ENCODE measurements around the gene EVA1C.
"Not testable (repeated sequence)": the region's sequence is repeated elsewhere in the genome, so short reads cannot be mapped to it uniquely, and the experiment has no call there.

EVA1C gene

DNA sequence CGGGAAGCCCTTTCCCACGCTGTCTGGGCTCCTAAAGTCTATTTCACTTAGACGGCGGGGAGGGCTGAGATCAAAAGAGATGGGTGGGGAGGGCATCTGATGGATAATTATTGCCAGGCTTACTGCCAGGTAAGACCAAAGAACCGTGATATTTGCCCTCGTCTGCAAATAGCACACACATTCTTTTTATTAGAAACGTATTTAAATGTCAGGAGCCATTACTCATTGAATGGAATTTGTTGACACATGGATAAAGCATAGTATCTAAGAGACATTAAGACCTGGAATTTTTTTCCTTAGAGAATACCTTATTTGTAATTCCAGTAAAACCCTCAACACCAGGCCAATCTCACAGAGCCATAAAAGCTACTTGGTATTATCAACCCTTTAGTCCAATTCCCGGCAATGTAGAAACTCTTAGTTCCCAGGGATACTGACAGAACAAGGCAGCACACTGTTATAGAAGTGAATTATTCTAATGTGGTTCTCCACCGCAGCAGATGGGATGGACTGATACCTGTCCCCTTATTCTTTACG, 30.3 kb upstream of the EVA1C start:
- Mint-ChIP-seq H3K4me1 (ENCODE audit: low read depth) (peaks cover 26% of the 10 kb centered on the region), H3K36me3 (ENCODE audit: low read depth) (peaks cover 84% of the 10 kb centered on the region), H3K27ac (no peak overlapping the region), H3K27me3 (no peaks in the 10 kb centered on the region), H3K4me3 (no peak overlapping the region), H3K9me3 (no peaks in the 10 kb centered on the region)

DNA sequence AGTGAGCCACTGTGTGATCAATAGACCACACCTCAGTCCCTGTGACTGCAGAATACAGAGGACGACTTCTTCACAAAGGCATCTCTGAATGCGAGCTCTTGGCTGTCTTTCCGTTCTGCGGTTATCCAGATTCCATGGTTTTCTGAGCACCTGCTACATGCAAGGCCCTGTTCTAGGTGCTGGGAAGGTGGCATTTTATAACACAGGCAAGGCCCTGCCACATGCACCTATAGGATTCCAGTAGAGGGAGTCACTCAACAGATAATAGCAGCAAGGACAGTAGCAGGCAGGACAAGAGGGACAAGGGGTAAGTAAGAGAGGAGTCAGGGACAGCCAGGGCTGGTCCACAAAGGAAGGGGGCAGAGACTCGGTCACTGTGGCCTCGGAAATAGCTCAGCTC, 28.7 kb upstream of the EVA1C start:
- H3K4me1 Mint-ChIP-seq (ENCODE audit: low read depth), result peaks cover 42% of the 10 kb centered on the region
- no peaks in the 10 kb centered on the region for H3K27me3 Mint-ChIP-seq
- no peak overlapping the region for H3K27ac Mint-ChIP-seq
- peaks cover 81% of the 10 kb centered on the region for H3K36me3 Mint-ChIP-seq (ENCODE audit: low read depth)
- no peaks in the 10 kb centered on the region for H3K9me3 Mint-ChIP-seq
- H3K4me3 Mint-ChIP-seq, result no peak overlapping the region

DNA sequence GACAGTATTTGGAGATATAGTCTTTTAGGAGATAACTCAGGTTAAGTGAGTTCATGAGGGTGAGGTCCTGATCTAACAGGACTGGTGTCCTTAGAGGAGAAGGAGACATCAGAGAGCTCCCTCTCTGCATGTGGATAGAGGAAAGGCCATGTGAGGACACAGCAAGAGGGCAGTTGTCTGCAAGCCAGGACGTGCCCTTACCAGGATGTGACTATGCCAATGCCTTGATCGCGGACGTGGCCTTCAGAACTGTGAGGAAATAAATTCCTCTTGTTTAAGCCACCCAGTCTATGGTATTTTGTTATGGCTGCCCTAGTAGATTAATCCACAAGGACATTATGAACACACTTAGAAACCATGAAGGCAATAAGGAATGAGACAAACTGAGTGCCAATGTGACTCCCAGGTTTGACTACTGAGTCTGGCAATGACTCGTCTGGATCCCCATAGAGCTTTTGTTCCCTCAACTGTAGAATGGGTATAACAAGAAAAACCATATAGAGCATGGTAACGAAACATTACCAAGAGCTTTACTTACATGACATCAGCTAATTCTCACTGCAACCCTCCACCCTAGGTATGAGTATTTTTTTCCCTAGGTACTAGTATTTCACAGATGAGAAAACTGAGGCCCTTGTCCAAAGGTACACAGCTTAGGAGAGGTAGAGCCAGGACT, 26.2 kb upstream of the EVA1C start:
- Mint-ChIP-seq H3K36me3 (ENCODE audit: low read depth) (peaks cover 77% of the 10 kb centered on the region), H3K27ac (peak overlapping the region; percentile 31), H3K27me3 (no peaks in the 10 kb centered on the region)

DNA sequence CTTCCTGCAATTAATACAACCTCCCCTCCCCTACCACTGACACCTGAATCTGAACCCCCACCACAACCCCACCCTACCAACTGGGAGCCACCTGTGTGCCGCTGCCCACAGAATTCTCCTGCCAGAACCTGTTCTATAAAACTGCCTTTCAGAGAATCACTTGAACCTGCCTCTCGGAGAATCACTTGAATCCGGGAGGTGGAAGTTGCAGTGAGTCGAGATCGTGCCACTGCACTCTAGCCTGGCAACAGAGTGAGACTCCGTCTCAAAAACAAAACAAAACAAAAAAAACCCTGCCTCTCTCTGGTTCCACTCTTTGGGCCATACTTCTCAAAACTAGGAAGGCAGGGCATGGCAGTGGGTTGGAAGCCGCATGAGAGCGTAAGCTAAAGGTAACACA, 25.4 kb upstream of the EVA1C start:
- Mint-ChIP-seq H3K27me3 (no peaks in the 10 kb centered on the region), H3K9me3 (no peaks in the 10 kb centered on the region), H3K4me3 (no peak overlapping the region), H3K4me1 (ENCODE audit: low read depth) (peaks cover 71% of the 10 kb centered on the region), H3K27ac (no peak overlapping the region), H3K36me3 (ENCODE audit: low read depth) (peaks cover 77% of the 10 kb centered on the region)

More for the DNA sequence above, 26.2 kb upstream of the EVA1C start:
- peaks cover 67% of the 10 kb centered on the region for H3K4me1 Mint-ChIP-seq (ENCODE audit: low read depth)
- no peak overlapping the region for H3K4me3 Mint-ChIP-seq
- H3K9me3 Mint-ChIP-seq, result no peaks in the 10 kb centered on the region

DNA sequence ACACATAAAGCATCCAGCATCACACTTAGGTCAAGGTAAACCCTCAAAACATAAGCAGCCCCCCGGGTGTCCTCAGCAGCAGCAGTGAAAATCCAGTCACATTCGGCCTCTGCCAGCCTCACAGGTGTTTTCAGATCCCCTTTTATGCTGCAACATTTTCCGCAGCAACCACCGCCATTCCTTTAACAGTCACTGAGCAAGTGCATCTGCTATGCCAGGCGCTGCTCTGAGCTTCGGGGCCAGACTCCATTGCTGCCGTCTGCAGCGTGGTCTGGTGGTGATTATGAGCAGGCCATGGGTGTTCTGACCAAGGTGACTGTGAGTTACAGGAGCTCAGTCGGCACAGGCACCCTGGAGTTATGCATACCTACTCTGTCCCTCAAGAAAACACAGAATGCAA, 24.2 kb upstream of the EVA1C start:
- no peak overlapping the region for H3K27ac Mint-ChIP-seq
- no peaks in the 10 kb centered on the region for H3K27me3 Mint-ChIP-seq
- H3K36me3 Mint-ChIP-seq (ENCODE audit: low read depth), result peaks cover 66% of the 10 kb centered on the region
- H3K4me3 Mint-ChIP-seq, result no peak overlapping the region
- H3K4me1 Mint-ChIP-seq (ENCODE audit: low read depth), result peaks cover 73% of the 10 kb centered on the region
- H3K9me3 Mint-ChIP-seq, result no peaks in the 10 kb centered on the region

DNA sequence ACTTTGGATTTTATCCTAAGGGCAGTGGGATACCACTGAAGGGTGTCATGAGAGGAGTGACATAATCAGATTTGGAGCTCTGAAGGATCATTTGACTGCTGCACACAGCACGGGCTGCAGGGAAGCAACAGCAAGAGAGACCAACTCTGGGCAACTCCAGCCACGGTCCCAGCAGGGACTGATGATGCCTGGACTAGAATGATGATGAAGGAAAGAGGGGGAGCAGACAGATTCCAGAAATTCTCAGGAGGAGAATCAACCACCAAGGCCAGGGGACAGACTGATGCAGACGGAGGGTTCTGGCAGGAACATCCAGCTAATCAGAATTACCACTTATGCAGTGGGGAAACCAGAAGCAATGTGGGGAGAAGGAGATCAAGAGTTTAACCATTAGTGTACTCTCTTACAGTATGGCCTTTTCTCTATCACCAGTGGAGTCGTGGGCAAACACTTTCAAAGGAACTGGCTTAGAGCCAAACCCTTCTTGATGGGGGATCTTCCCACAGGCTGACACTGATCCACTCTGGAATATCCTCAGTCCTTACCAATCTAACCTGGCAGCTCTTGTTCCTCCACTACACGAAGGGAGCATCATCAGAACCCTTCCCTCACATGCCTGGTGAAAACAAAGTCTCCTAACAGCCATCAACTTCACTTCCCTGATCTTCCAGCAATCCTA, 23.0 kb upstream of the EVA1C start:
- Mint-ChIP-seq H3K27me3 (no peaks in the 10 kb centered on the region), H3K27ac (peak overlapping the region; percentile 49), H3K9me3 (no peaks in the 10 kb centered on the region), H3K36me3 (ENCODE audit: low read depth) (peaks cover 54% of the 10 kb centered on the region), H3K4me3 (peak overlapping the region; percentile 94), H3K4me1 (ENCODE audit: low read depth) (peaks cover 82% of the 10 kb centered on the region)

DNA sequence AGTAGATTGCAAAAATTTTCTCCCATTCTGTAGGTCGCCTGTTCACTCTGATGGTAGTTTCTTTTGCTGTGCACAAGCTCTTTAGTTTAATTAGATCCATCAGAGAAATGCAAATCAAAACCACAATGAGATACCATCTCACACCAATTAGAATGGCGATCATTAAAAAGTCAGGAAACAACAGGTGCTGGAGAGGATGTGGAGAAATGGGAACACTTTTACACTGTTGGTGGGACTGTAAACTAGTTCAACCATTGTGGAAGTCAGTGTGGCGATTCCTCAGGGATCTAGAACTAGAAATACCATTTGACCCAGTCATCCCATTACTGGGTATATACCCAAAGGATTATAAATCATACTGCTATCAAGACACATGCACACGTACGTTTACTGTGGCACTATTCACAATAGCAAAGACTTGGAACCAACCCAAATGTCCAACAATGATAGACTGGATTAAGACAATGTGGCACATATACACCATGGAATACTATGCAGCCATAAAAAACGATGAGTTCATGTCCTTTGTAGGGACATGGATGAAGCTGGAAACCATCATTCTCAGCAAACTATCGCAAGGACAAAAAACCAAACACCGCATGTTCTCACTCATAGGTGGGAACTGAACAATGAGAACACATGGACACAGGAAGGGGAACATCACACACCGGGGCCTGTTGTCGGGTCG, 21.8 kb upstream of the EVA1C start:
- peak overlapping the region; percentile 94 for H3K4me3 Mint-ChIP-seq
- H3K27ac Mint-ChIP-seq, result peak overlapping the region; percentile 49
- H3K4me1 Mint-ChIP-seq (ENCODE audit: low read depth), result peaks cover 74% of the 10 kb centered on the region
- peaks cover 42% of the 10 kb centered on the region for H3K36me3 Mint-ChIP-seq (ENCODE audit: low read depth)
- not testable (repeated sequence) for H3K9me3 Mint-ChIP-seq, H3K27me3 Mint-ChIP-seq

DNA sequence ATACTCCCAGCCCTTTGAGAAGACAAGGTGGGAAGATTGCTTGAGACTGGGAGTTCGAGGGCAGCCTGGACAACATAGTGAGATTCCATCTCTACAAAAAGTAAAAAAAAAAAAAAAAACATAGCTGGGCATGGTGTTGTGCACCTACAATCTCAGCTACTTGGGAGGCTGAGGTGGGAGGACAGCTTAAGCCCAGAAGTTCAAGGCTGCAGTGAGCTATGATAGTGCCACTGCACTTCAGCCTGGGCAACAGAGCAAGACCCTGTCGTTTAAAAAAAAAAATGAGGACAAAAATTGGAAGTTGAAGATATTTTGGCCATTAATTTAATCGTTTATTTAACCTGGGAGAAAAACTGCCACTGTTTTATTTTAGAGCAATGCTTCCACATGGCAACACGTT, 20.8 kb upstream of the EVA1C start:
- H3K4me1 Mint-ChIP-seq (ENCODE audit: low read depth), result peaks cover 64% of the 10 kb centered on the region
- H3K36me3 Mint-ChIP-seq (ENCODE audit: low read depth), result peaks cover 41% of the 10 kb centered on the region
- peak overlapping the region; percentile 80 for H3K27ac Mint-ChIP-seq
- no peaks in the 10 kb centered on the region for H3K9me3 Mint-ChIP-seq
- H3K27me3 Mint-ChIP-seq, result peaks cover 8% of the 10 kb centered on the region
- peak overlapping the region; percentile 94 for H3K4me3 Mint-ChIP-seq

DNA sequence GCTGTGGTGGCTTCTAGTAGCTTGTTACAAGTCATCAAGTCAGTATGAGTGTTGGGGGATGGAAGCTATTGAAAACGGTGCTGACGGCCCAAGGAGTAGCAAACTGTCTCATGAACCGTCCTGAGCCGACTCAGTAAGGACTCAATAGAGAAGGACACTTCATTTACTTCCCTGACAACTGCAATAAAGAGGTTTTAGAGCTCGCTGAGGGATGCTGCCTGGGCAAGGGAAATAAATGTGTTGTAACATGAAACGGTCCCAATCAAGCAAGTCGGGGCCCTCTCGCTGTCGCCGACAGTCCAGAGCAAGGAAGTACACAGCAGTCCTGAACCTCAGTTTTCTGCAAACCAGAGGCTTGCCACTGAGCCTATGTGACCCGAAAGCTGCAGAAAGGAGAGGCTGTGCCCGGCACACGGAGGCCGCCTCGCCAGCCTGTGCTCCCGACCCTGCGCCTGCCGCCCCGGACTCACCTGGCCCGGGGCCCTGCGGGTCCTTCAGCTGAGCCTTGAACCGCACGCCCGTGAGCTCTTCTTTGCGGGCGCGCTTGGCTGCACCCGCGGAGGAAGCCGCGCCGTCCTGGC, 20.1 kb upstream of the EVA1C start:
- H3K4me1 Mint-ChIP-seq (ENCODE audit: low read depth), result peaks cover 57% of the 10 kb centered on the region
- peaks cover 41% of the 10 kb centered on the region for H3K36me3 Mint-ChIP-seq (ENCODE audit: low read depth)
- peaks cover 8% of the 10 kb centered on the region for H3K27me3 Mint-ChIP-seq
- H3K4me3 Mint-ChIP-seq, result peak overlapping the region; percentile 94
- peak overlapping the region; percentile 80 for H3K27ac Mint-ChIP-seq
- no peaks in the 10 kb centered on the region for H3K9me3 Mint-ChIP-seq

DNA sequence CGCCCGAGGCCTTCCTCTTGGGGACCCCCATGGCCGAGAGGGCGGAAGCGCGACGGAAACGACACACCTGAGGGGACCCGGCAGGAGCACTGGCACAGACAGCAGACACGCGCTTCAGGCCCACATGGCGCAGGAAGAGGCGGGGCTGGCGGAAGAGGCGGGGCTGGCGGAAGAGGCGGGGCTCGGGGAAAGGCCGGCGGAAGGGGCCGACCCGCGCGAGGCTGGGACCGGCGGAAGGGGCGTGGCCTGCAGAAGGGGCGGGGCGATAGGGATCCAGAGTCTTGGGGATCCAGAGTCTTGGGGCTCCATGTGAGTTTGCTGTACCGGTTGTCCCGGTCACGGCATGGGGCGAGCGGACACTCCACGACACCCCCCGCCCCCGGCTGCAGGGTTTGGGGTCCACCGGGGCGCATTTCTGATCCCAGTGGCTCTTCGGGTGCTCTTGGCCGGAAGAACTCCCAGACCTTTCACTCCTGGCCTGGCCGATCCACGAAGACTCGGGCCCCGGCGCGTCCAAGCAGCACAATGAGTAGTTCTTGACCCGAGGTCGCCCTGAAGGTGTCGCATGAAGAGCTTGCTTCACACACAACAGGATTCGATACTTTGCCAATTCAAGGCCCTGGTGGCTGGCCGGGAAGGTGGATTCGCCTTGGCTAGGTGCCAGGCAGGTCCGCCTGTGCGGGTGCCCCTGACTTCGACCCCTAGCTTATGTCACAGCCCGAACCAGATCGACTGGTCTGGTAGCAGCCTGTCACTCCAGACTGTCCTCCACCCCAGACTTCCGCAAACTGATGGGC, 19.4 kb upstream of the EVA1C start, which contains the start of gene URB1:
URB1 (minus strand) TSS at position 133 of the 797 bp plus-strand sequence; CDS start at position 31, 102 bp downstream.
- Mint-ChIP-seq H3K27me3 (peaks cover 8% of the 10 kb centered on the region), H3K27ac (peak within 1 kb of the TSS; percentile 85), H3K36me3 (ENCODE audit: low read depth) (peaks cover 35% of the 10 kb centered on the region), H3K9me3 (no peaks in the 10 kb centered on the region), H3K4me1 (ENCODE audit: low read depth) (peaks cover 51% of the 10 kb centered on the region), H3K4me3 (peak within 1 kb of the TSS; percentile 94)

DNA sequence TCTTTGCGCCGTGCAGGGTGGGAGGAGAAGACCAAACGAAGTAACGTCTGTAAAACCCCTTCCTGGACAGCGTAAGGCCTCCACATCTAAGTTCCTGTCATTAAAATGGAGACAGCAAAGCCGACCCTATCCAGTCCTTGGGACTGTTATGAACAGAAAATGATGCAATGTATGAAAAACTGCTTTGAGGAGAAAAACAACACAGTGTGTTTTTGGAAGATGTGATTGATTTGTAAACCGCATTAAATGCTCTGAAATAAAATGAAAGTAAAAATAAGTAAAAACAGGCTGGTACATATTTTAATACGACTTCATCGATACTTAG, 18.9 kb upstream of the EVA1C start:
- Mint-ChIP-seq H3K36me3 (ENCODE audit: low read depth) (peaks cover 30% of the 10 kb centered on the region), H3K4me3 (peak overlapping the region; percentile 94), H3K27me3 (peaks cover 14% of the 10 kb centered on the region), H3K27ac (peak overlapping the region; percentile 85), H3K4me1 (ENCODE audit: low read depth) (peaks cover 45% of the 10 kb centered on the region), H3K9me3 (no peaks in the 10 kb centered on the region)

DNA sequence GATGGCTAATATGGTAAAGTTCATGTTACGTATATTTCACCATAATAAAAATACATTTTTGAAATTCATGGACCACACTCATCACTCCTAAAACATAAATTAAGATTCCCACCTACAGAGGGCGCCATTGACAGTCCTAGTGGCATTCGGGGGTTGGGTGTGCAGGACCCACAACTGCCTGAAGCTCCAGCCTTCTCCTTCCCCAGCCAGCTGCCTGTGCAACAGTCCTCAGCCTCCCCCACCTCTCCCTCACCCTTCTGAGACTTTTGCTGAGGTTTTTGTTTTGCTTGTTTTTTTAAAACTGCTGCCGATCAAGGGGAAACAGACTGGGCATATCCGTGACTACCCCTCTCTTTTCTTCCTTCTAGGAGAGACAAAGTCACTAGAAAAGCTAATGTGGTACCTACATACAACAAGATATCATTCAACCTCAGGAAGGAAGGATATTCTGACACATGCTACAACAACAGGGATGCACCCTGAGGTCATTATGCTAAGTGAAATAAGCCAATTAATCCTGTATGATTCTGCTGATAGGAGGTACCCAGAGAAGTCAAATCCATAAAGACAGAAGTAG, 9.2 kb upstream of the EVA1C start:
- Mint-ChIP-seq H3K36me3 (ENCODE audit: low read depth) (no peaks in the 10 kb centered on the region), H3K4me3 (no peak overlapping the region), H3K9me3 (no peaks in the 10 kb centered on the region), H3K27ac (no peak overlapping the region), H3K27me3 (peaks cover 18% of the 10 kb centered on the region), H3K4me1 (ENCODE audit: low read depth) (peaks cover 6% of the 10 kb centered on the region)

DNA sequence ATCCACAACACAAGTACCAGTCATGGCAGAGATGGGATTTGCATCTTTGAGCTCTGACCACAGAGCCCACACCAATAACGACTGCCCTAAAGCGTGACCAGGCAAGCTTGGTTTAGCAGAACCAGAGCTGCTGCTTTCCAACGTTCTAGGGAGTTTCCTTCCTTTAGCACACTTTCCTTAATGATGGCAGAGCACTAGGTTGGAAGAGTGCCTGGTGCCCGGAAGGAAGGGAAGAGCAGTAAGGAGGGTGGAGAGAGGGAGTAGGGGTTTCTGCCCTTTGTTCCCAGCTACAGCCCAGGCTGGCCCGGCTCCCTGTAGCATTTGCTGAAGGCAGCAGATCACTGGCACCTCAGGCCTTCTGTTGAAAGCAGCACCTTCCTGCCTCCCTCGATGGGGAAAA, 6.1 kb upstream of the EVA1C start:
- H3K36me3 Mint-ChIP-seq (ENCODE audit: low read depth), result peaks cover 9% of the 10 kb centered on the region

DNA sequence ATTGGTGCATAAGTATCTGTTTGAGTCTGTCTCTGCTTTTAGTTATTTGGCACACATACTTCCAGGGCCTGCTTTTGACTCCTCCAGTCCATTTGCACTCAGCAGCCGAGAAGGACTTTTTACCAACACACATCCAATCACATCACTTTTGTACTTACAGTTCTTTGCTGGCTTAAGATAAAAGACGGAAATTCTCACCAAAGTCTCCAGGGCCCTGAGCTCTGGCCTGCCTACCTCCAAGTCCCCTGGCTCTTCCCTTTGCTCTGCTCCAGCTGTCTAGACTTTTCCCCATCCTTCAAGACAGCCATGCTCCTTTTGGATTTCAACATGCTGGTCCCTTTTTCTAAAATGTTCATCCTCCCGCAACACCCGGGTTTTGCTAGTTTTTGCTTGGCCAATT, 2.2 kb upstream of the EVA1C start:
- no peak overlapping the region for H3K4me3 Mint-ChIP-seq
- peaks cover 36% of the 10 kb centered on the region for H3K4me1 Mint-ChIP-seq (ENCODE audit: low read depth)
- H3K27ac Mint-ChIP-seq, result peak overlapping the region; percentile 66
- H3K36me3 Mint-ChIP-seq (ENCODE audit: low read depth), result peaks cover 16% of the 10 kb centered on the region
- H3K9me3 Mint-ChIP-seq, result no peaks in the 10 kb centered on the region
- no peaks in the 10 kb centered on the region for H3K27me3 Mint-ChIP-seq

More for the DNA sequence above, 6.1 kb upstream of the EVA1C start:
- no peaks in the 10 kb centered on the region for H3K9me3 Mint-ChIP-seq
- H3K4me1 Mint-ChIP-seq (ENCODE audit: low read depth), result peaks cover 20% of the 10 kb centered on the region
- H3K27me3 Mint-ChIP-seq, result no peaks in the 10 kb centered on the region
- H3K4me3 Mint-ChIP-seq, result no peak overlapping the region
- no peak overlapping the region for H3K27ac Mint-ChIP-seq
